Measurements from ENCODE around the gene NHLH1.
A peak's percentile ranks its signal among the peaks of the same experiment; 100 is the strongest.

Gene NHLH1

DNA sequence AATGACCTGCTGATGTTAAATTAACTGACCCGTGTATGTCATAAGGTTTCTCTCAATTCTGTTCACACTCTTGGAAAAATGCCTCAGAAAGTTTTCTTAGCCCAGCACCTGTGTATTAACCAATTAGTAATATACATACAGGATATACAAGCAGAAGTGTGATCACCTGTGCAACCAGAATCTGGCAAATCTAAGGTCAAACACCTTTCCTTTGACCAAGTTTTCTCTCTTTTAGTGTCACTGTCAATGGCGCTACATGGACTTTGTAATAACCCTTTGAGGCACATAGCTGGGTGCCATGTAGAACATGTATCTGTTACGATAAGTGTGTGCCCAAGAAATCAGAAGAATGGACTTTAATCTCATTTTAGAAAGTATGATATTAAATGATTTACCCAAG, 22.6 kb upstream of the NHLH1 start:
- Histone ChIP-seq H3K79me2 (ENCODE audit: low read length) (peaks cover 79% of the 10 kb centered on the region), H3K4me3 (ENCODE audit: low read length) (peak overlapping the region; percentile 94)

GRCh38 chr1:160344936-160345335, 21.9 kb upstream of the NHLH1 start:
- H3K9ac ChIP-seq (ENCODE audit: low read length) = no peak overlapping the region
- no peaks in the 10 kb centered on the region for H4K20me1 ChIP-seq (ENCODE audit: insufficient read depth, low read length)
- H3F3A ChIP-seq (ENCODE audit: insufficient read depth, low read length) = 0 out of 2 replicates have a peak, but pooled peaks cover 4% of the 10 kb centered on the region
- no peaks in the 10 kb centered on the region for H3K27me3 ChIP-seq (replicated peaks; ENCODE audit: insufficient read depth, low read length)
- TF ChIP-seq EZH2 (optimal IDR thresholded peaks at IDR 0.05; ENCODE audit: low read depth, low read length) = no peak
- TF ChIP-seq, protein P1, sequence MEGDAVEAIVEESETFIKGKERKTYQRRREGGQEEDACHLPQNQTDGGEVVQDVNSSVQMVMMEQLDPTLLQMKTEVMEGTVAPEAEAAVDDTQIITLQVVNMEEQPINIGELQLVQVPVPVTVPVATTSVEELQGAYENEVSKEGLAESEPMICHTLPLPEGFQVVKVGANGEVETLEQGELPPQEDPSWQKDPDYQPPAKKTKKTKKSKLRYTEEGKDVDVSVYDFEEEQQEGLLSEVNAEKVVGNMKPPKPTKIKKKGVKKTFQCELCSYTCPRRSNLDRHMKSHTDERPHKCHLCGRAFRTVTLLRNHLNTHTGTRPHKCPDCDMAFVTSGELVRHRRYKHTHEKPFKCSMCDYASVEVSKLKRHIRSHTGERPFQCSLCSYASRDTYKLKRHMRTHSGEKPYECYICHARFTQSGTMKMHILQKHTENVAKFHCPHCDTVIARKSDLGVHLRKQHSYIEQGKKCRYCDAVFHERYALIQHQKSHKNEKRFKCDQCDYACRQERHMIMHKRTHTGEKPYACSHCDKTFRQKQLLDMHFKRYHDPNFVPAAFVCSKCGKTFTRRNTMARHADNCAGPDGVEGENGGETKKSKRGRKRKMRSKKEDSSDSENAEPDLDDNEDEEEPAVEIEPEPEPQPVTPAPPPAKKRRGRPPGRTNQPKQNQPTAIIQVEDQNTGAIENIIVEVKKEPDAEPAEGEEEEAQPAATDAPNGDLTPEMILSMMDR (IDR thresholded peaks at IDR 0.05; ENCODE audit: low read length) = no peak
- DNase-seq = no peak
- H2AFZ ChIP-seq (ENCODE audit: low read length) = no peak overlapping the region
- H3K4me3 ChIP-seq (ENCODE audit: low read length) = no peak overlapping the region
- H3K9me2 ChIP-seq (replicated peaks; ENCODE audit: insufficient read depth, low read length) = no peaks in the 10 kb centered on the region
- peak overlapping the region; percentile 76; the same call in 1 of the 2 replicates for H3K4me2 ChIP-seq (ENCODE audit: low read depth, low read length)
- no peaks in the 10 kb centered on the region for H3K9me3 ChIP-seq (replicated peaks; ENCODE audit: insufficient read depth, low read length)
- no peak overlapping the region for H3K27ac ChIP-seq (ENCODE audit: low read length)
- no peaks in the 10 kb centered on the region; the same call in 1 of the 2 replicates for H3K36me3 ChIP-seq (replicated peaks; ENCODE audit: insufficient read depth, low read length)
- H3K79me2 ChIP-seq (ENCODE audit: low read length) = peaks cover 72% of the 10 kb centered on the region
- peaks cover 9% of the 10 kb centered on the region for H3K4me1 ChIP-seq (ENCODE audit: low read length)

More for the DNA sequence above, 22.6 kb upstream of the NHLH1 start:
- Histone ChIP-seq H3K27me3 (replicated peaks; ENCODE audit: insufficient read depth, low read length) (no peaks in the 10 kb centered on the region), H3K4me2 (ENCODE audit: low read depth, low read length) (peak overlapping the region; percentile 76), H3K4me1 (ENCODE audit: low read length) (peaks cover 9% of the 10 kb centered on the region), H2AFZ (ENCODE audit: low read length) (no peak overlapping the region), H4K20me1 (ENCODE audit: insufficient read depth, low read length) (no peaks in the 10 kb centered on the region), H3K36me3 (replicated peaks; ENCODE audit: insufficient read depth, low read length) (no peaks in the 10 kb centered on the region; the same call in 1 of the 2 replicates), H3K27ac (ENCODE audit: low read length) (peak overlapping the region; percentile 58; the same call in 1 of the 2 replicates), H3K9me2 (replicated peaks; ENCODE audit: insufficient read depth, low read length) (no peaks in the 10 kb centered on the region), H3F3A (ENCODE audit: insufficient read depth, low read length) (0 out of 2 replicates have a peak, but pooled peaks cover 4% of the 10 kb centered on the region), H3K9me3 (replicated peaks; ENCODE audit: insufficient read depth, low read length) (no peaks in the 10 kb centered on the region), H3K9ac (ENCODE audit: low read length) (peak overlapping the region; percentile 91)
- TF ChIP-seq, protein P1 (IDR thresholded peaks at IDR 0.05; ENCODE audit: low read length) = no peak
- TF ChIP-seq EZH2 (optimal IDR thresholded peaks at IDR 0.05; ENCODE audit: low read depth, low read length) (no peak), EZH2phosphoT487 (IDR thresholded peaks at IDR 0.05; ENCODE audit: low read length) (no peak)
- DNase-seq = no peak

DNA sequence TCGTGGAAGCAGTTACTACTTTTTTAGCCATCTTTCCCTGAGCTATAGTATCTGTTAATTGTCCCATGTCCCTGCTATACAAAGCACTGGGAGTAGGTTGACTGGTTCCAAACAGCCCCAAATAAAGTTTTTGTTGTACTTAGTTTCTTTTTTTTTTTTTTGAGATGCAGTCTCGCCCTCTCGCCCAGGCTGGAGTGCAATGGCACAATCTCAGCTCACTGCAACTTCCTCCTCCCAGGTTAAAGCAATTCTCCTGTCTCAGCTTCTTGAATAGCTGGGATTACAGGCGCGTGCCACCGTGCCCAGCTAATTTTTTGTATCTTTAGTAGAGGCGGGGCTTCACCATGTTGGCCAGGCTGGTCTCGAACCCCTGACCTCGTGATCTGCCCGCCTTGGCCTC, 20.4 kb upstream of the NHLH1 start:
- no peak overlapping the region for H3K4me3 ChIP-seq (ENCODE audit: low read length)
- H3K9me2 ChIP-seq (replicated peaks; ENCODE audit: insufficient read depth, low read length) = no peaks in the 10 kb centered on the region
- no peaks in the 10 kb centered on the region for H4K20me1 ChIP-seq (ENCODE audit: insufficient read depth, low read length)
- no peak overlapping the region for H3K27ac ChIP-seq (ENCODE audit: low read length)
- H3K9me3 ChIP-seq (replicated peaks; ENCODE audit: insufficient read depth, low read length) = no peaks in the 10 kb centered on the region
- DNase-seq = no peak
- H3K4me1 ChIP-seq (ENCODE audit: low read length) = peaks cover 9% of the 10 kb centered on the region
- H2AFZ ChIP-seq (ENCODE audit: low read length) = no peak overlapping the region
- no peaks in the 10 kb centered on the region for H3K27me3 ChIP-seq (replicated peaks; ENCODE audit: insufficient read depth, low read length)
- no peak overlapping the region for H3K4me2 ChIP-seq (ENCODE audit: low read depth, low read length)
- peaks cover 56% of the 10 kb centered on the region for H3K79me2 ChIP-seq (ENCODE audit: low read length)
- 0 out of 2 replicates have a peak, but pooled peaks cover 4% of the 10 kb centered on the region for H3F3A ChIP-seq (ENCODE audit: insufficient read depth, low read length)
- TF ChIP-seq EZH2 (optimal IDR thresholded peaks at IDR 0.05; ENCODE audit: low read depth, low read length) = no peak
- TF ChIP-seq, protein P1 (IDR thresholded peaks at IDR 0.05; ENCODE audit: low read length) = no peak
- no peak for TF ChIP-seq EZH2phosphoT487 (IDR thresholded peaks at IDR 0.05; ENCODE audit: low read length)
- H3K36me3 ChIP-seq (replicated peaks; ENCODE audit: insufficient read depth, low read length) = no peaks in the 10 kb centered on the region; the same call in 1 of the 2 replicates
- no peak overlapping the region for H3K9ac ChIP-seq (ENCODE audit: low read length)
